PC-3 (cell line): ENCODE measurements around the gene DNAJB1.
"Not testable (repeated sequence)": the region's sequence is repeated elsewhere in the genome, so short reads cannot be mapped to it uniquely, and the experiment has no call there.

Experiments
- CTCF ChIP-seq: fragments of 300-600 bp; sonication (generic); conservative IDR thresholded peaks from 2 replicates; pipeline ENCODE4 v1.5.1; 2017; ENCODE audit warnings: antibody characterized with exemption, low read depth, mild to moderate bottlenecking, low read length
- EZH2 ChIP-seq: fragments of 300-600 bp; sonication (generic); IDR thresholded peaks from one replicate; pipeline ENCODE4 v1.6.1; 2017; ENCODE audit warnings: antibody characterized with exemption, mild to moderate bottlenecking, low read length; ENCODE audit not compliant: unreplicated experiment

- TF ChIP-seq EZH2, CTCF: not testable (repeated sequence)
These were observed 33.8 kb upstream of the DNAJB1 start for GRCh38 chr19:14552006-14552360.
